Pancreas (tissue), 10 donors: Measurements from ENCODE around the gene DOCK11. TPM values are rescaled to one million over a fixed set of nuclear protein-coding genes. Genes with fewer than 3 reads are reported as not detected.
A peak's percentile ranks its signal among the peaks of the same experiment; 100 is the strongest.

Experiments
- ATAC-seq, 4 donors: fragments of 200-7000 bp; cut with Tn5 transposase; one replicate each; pipeline versions ENCODE4 v1.8.0 to v1.9.1; 2020; ENCODE audit warnings: mild to moderate bottlenecking in 4 of 4, moderate library complexity in 4 of 4
- DNase-seq, 6 donors: peaks; one replicate each; pipeline ENCODE4 v3.0.0-alpha.2; 2020
- FAIRE-seq: peaks from 2 replicates; lab custom pipeline; 2012; peaks lifted over from hg19 to GRCh38; lab: Jason Lieb, UNC
- H3K27ac ChIP-seq, 4 donors: fragments of 200-600 bp; sonication (generic); 1 replicate in 3 of 4; 2 replicates in 1 of 4; pipeline versions ENCODE4 v1.5.0 to v1.8.0; 2020
- H3K27me3 ChIP-seq, 4 donors: fragments of 200-600 bp; one replicate each; pipeline ENCODE4 v1.8.0; 2021
- H3K36me3 ChIP-seq, 3 donors: fragments of 200-600 bp; sonication (generic) in 1 of 3; one replicate each; pipeline versions ENCODE4 v1.5.0 to v1.8.0; 2020 to 2021
- H3K4me1 ChIP-seq, 3 donors: fragments of 200-600 bp; one replicate each; pipeline ENCODE4 v1.8.0; 2021
- H3K4me3 ChIP-seq, 4 donors: fragments of 200-600 bp; sonication (generic) in 2 of 4; one replicate each; pipeline versions ENCODE4 v1.5.0 to v1.8.0; 2020 to 2021
- H3K9me3 ChIP-seq, 4 donors: fragments of 200-600 bp; one replicate each; pipeline ENCODE4 v1.8.0; 2021
- WGBS, 2 donors: extraction: QIAGEN DNeasy Blood & Tissue Kit; methylation state at CpG; one replicate each; pipeline ENCODE4 v1.1.7; 2013; 5-methylcytosine and 5-hydroxymethylcytosine counted together
- intact Hi-C, 3 donors: fragments of 100-400 bp; cut with DNase I; formaldehyde crosslinking; loops; one replicate each; pipeline versions ENCODE4 v1.11.1 to v1.14.2; 2022
- polyA plus RNA-seq, 2 donors: library from polyadenylated mRNA; stranded (reverse); fragments of 200-250 nt; gene quantifications; one replicate each; pipeline ENCODE4 v1.2.3, GENCODE V29; 2013
- total RNA-seq, 6 donors: library from RNA; stranded (reverse); fragmentation: NEBNext Ultra II Directional in 4 of 6; extraction: Animal tissue kit (Norgen Biotek cat#: 25700) in 4 of 6; gene quantifications; one replicate each; pipeline versions ENCODE4 v1.2.1 to v1.2.4, GENCODE V29; 2021 to 2023
- TF ChIP-seq, protein P1 (sequence below), 4 donors: fragments of 200-600 bp; sonication (generic) in 3 of 4; IDR thresholded peaks; one replicate each; pipeline versions ENCODE4 v1.5.0 to v1.8.0; 2021; ENCODE audit warnings: antibody characterized with exemption in 4 of 4
- donor health status: healthy with polysubstance abuse.
- donor health status: DM: no; HTN: no; CAD: no; lungs with moderate emphysema.
- donor health status: DM: no; HTN: no; CAD: no.
- donor health status: control.
- donor health status: control.
- donor health status: Bipolar disorder and iron deficiency.
- donor health status: DM: yes; HTN: yes; CAD: no.
- donor health status: DM: no; HTN: no; CAD: no.
- donor health status: DM: no; HTN: no; CAD: no.
- donor health status: DM: yes; HTN: yes; CAD: no.

The DOCK11 gene
- total and polyA plus RNA-seq, 8 donors, result 0.65 to 8.1 (median 2.4) TPM

DNA sequence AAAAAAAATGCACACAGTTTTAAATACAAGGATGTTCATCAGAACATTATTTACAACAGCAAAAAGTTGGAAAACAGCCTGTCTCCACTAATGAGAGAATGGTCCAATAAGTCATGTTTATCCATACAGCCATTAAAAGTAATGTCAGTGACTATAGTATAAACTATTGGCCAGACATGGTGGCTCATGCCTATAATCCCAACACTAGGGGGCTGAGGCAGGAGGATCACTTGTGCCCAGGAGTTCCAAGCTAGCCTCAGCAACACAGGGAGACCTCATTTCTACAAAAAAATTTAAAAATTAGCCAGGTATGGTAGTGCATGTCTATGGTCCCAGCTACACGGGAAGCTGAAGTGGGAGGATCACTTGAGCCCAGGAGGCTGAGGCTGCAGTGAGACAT is 183.7 kb downstream of the DOCK11 start:
- no peak for ATAC-seq
- no peak overlapping the region for H3K4me3 ChIP-seq
- H3K4me1 ChIP-seq, result no peaks in the 10 kb centered on the region
- no peak overlapping the region for H3K27ac ChIP-seq
- H3K9me3 ChIP-seq, result no peaks in the 10 kb centered on the region
- no peak for FAIRE-seq
- H3K36me3 ChIP-seq, result no peaks in the 10 kb centered on the region
- DNase-seq, result no peak
- intact Hi-C loops, result no loop called here
- TF ChIP-seq, protein P1, sequence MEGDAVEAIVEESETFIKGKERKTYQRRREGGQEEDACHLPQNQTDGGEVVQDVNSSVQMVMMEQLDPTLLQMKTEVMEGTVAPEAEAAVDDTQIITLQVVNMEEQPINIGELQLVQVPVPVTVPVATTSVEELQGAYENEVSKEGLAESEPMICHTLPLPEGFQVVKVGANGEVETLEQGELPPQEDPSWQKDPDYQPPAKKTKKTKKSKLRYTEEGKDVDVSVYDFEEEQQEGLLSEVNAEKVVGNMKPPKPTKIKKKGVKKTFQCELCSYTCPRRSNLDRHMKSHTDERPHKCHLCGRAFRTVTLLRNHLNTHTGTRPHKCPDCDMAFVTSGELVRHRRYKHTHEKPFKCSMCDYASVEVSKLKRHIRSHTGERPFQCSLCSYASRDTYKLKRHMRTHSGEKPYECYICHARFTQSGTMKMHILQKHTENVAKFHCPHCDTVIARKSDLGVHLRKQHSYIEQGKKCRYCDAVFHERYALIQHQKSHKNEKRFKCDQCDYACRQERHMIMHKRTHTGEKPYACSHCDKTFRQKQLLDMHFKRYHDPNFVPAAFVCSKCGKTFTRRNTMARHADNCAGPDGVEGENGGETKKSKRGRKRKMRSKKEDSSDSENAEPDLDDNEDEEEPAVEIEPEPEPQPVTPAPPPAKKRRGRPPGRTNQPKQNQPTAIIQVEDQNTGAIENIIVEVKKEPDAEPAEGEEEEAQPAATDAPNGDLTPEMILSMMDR (IDR thresholded peaks at IDR 0.05), result no peak
- WGBS, 2 donors, result 82 to 96% methylated on average over 1 of the region's 1 CpG
- peaks cover 0 to 10% (median 0%) of the 10 kb centered on the region in 4 donors for H3K27me3 ChIP-seq

DNA sequence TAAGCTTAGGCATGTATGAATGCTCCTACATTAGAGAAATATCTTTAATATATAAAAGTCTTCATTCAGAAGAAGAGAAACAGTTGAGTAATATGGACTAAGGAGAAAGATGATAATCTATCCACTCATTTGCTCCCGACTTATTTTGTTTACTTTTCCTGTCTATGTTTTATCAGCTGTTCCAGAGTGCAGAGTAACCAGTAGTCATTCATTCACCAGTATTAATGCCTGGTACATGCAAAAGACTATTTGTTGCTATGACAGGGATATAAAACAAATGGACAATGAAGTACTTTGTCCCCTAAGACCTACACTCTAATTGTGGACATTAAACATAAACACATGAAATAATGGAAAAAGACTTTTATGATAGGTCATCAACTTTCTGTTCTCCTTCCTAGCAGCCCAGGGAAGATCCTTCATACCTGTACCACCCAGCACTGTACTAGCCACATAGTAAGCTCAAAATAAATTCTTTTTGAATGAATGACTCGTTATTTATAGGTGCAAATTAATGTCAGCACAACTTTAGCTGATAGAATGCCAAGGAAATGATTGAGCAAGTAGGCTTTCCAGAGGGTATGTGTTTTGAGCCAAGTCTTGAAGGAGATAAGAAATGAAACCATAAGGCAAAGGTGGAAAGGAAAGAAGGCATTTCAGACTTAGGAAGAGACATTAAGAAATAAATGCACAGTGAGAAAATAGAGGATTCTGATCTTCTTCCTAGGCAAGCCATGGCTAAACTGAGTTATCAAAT is 186.8 kb downstream of the DOCK11 start:
- Histone ChIP-seq H3K36me3 (no peaks in the 10 kb centered on the region), H3K9me3 (no peaks in the 10 kb centered on the region), H3K4me1 (no peaks in the 10 kb centered on the region), H3K27me3 (no peaks in the 10 kb centered on the region), H3K27ac (no peak overlapping the region), H3K4me3 (no peak overlapping the region)
- WGBS, 2 donors, result 4 to 5% methylated on average over 2 of the region's 2 CpGs
- intact Hi-C loops, result no loop called here
- peak; percentile 63 for FAIRE-seq
- DNase-seq, result no peak
- ATAC-seq, result peak; percentile 67 to 81 (median 79)
- TF ChIP-seq, protein P1 (IDR thresholded peaks at IDR 0.05), result no peak

DNA sequence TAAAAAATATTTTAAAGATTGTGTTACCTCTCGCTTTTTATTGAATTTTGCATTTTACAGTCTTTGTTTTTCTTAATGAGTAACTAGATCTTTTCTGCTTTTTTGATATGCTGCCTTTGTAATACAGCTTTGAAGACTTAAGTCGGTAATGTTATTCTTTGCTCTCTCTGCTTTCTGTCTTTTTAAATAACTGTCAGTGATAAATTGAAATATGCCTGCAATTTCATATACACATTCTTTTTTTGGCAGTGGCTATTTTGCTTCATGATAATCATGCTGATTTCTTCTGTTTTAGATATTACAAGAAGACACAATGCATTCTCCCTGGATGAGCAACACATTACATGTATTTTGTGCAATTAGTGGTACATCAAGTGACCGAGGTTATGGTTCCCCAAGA is 189.8 kb downstream of the DOCK11 start:
- TF ChIP-seq, protein P1 (IDR thresholded peaks at IDR 0.05), result no peak
- 59 to 62% methylated on average over 3 of the region's 3 CpGs for WGBS, 2 donors
- H3K4me1 ChIP-seq, result no peaks in the 10 kb centered on the region
- no peaks in the 10 kb centered on the region for H3K36me3 ChIP-seq
- DNase-seq (no peak), ATAC-seq (no peak), FAIRE-seq (no peak)
- H3K27ac ChIP-seq, result no peak overlapping the region
- intact Hi-C loops, result no loop called here
- H3K9me3 ChIP-seq, result no peaks in the 10 kb centered on the region
- no peaks in the 10 kb centered on the region for H3K27me3 ChIP-seq
- H3K4me3 ChIP-seq, result no peak overlapping the region

DNA sequence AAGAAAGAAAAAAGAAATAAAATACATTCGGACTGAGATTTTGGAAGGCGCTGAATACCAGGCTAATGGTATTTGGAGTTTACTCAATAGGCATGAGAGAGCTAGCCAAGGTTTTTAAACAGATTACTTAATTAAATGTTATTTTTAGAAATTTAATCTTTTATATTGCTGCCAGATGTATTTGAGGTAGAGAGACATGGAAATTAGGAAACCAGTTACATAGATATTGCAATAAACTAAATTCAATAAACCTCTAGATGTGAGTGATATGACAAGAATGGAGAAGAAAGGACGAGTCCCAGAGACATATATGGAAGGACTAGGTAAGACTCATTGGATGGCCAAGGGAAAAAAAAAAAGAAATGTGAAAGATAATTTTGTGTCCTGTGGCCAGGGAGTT is 193.3 kb downstream of the DOCK11 start:
- 75 to 84% methylated on average over 3 of the region's 3 CpGs for WGBS, 2 donors
- Histone ChIP-seq H3K27ac (no peak overlapping the region), H3K36me3 (no peaks in the 10 kb centered on the region), H3K9me3 (no peaks in the 10 kb centered on the region), H3K4me3 (no peak overlapping the region), H3K27me3 (no peaks in the 10 kb centered on the region), H3K4me1 (no peaks in the 10 kb centered on the region)
- no peak for DNase-seq
- intact Hi-C loops, result no loop called here
- TF ChIP-seq, protein P1 (IDR thresholded peaks at IDR 0.05), result no peak
- peak; percentile 75 for FAIRE-seq
- ATAC-seq, result no peak

DNA sequence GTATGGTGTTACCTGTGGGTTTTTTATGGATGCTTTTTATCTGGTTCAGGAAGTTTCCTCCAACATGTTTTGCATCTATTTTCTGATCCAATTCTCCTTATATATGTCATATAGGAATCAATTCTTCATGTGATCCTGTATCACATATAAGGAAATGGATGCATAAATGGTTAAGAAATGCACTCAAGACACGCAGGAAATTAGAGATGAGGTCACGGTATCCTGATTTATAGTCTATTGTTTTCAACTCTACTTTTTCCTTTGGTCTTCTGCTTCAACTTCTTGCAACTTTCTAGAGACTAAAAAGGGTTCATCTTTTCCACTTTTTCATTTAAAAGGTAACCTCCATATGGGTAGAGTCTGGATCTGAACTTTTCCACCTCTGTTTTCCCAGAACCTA is 198.2 kb downstream of the DOCK11 start:
- no peak overlapping the region for H3K27ac ChIP-seq
- DNase-seq (no peak), ATAC-seq (no peak), FAIRE-seq (no peak)
- no peaks in the 10 kb centered on the region for H3K4me1 ChIP-seq
- H3K36me3 ChIP-seq, result no peaks in the 10 kb centered on the region
- no peak overlapping the region for H3K4me3 ChIP-seq
- H3K9me3 ChIP-seq, result no peaks in the 10 kb centered on the region
- intact Hi-C loops, result no loop called here
- peaks cover 0 to 3% (median 0%) of the 10 kb centered on the region in 4 donors for H3K27me3 ChIP-seq
- WGBS, 2 donors, result 48 to 60% methylated on average over 2 of the region's 2 CpGs
- TF ChIP-seq, protein P1 (IDR thresholded peaks at IDR 0.05), result no peak
